A673 (cell line): ENCODE results near the gene IPPK. TPM values are rescaled to one million over a fixed set of nuclear protein-coding genes. Genes with fewer than 3 reads are reported as not detected.

Experiments
- BruUV-seq: library from RNA; stranded (reverse); fragments of 400-500 nt; replicated peaks from 2 replicates; lab custom pipeline; 2021; lab: Mats Ljungman, UMichigan
- CTCF ChIA-PET: fragments of 300-600 bp; sonication (Branson Sonifier 250); formaldehyde crosslinking; loops from one replicate; lab custom pipeline; 2022; ENCODE audit warnings: antibody characterized with exemption; lab: Charles Lee
- POLR2A ChIA-PET: fragments of 300-600 bp; sonication (Branson Sonifier 250); formaldehyde crosslinking; loops from one replicate; lab custom pipeline; 2022; ENCODE audit warnings: antibody characterized with exemption; ENCODE audit not compliant: low non-redundant PET; lab: Charles Lee
- DNase-seq: peaks from one replicate; pipeline ENCODE4 v3.0.0-alpha.2; 2015; ENCODE audit warnings: low spot score
- H3K27ac ChIP-seq: fragments of 200-600 bp; sonication (generic); 2 replicates; pipeline ENCODE4 v1.5.1; 2016; ENCODE audit warnings: mixed run types, low read depth, mild to moderate bottlenecking, mixed read lengths, antibody characterized with exemption, low read length; ENCODE audit not compliant: poor library complexity, severe bottlenecking
- H3K27me3 ChIP-seq: fragments of 200-600 bp; sonication (generic); replicated peaks from 2 replicates; pipeline ENCODE4 v1.6.1; 2017; ENCODE audit warnings: mixed run types, low read depth, mild to moderate bottlenecking, mixed read lengths, antibody characterized with exemption, low read length; ENCODE audit not compliant: insufficient read depth, poor library complexity
- H3K36me3 ChIP-seq: fragments of 200-600 bp; sonication (generic); 2 replicates; pipeline ENCODE4 v1.6.1; 2016; ENCODE audit warnings: mixed run types, mild to moderate bottlenecking, mixed read lengths, antibody characterized with exemption, low read length; ENCODE audit not compliant: insufficient read depth, poor library complexity, severe bottlenecking
- H3K4me1 ChIP-seq: fragments of 200-600 bp; sonication (generic); 2 replicates; pipeline ENCODE4 v1.6.1; 2017; ENCODE audit warnings: mixed run types, mild to moderate bottlenecking, mixed read lengths, antibody characterized with exemption, low read length; ENCODE audit not compliant: insufficient read depth, poor library complexity, severe bottlenecking
- H3K4me3 ChIP-seq: fragments of 200-600 bp; sonication (generic); 2 replicates; pipeline ENCODE4 v1.5.1; 2016; ENCODE audit warnings: low read depth, mixed run types, mild to moderate bottlenecking, mixed read lengths, low read length; ENCODE audit not compliant: poor library complexity, severe bottlenecking
- H3K9me3 ChIP-seq: fragments of 200-600 bp; sonication (generic); 2 replicates; pipeline ENCODE4 v1.6.1; 2016; ENCODE audit warnings: mixed run types, low read depth, mild to moderate bottlenecking, mixed read lengths, antibody characterized with exemption, low read length; ENCODE audit not compliant: poor library complexity, severe bottlenecking
- EZH2 ChIP-seq: fragments of 200-600 bp; sonication (generic); IDR thresholded peaks from 2 replicates; pipeline ENCODE4 v1.6.1; 2017; ENCODE audit warnings: borderline replicate concordance, low read depth, mild to moderate bottlenecking, mixed read lengths, antibody characterized with exemption, low read length; ENCODE audit not compliant: poor library complexity, severe bottlenecking
- intact Hi-C: fragments of 100-400 bp; cut with micrococcal nuclease; formaldehyde crosslinking; loops from one replicate; pipeline ENCODE4 v1.10.0; 2022; ENCODE audit not compliant: unreplicated experiment
- total RNA-seq: library from RNA; stranded (reverse); gene quantifications from 2 replicates; pipeline ENCODE4 v1.2.3, GENCODE V29; 2021
- TF ChIP-seq, protein P1 (sequence below): fragments of 300-800, 200-600 bp; sonication (generic); conservative IDR thresholded peaks from 2 replicates; pipeline ENCODE4 v1.5.1; 2017; ENCODE audit warnings: low read depth, mild to moderate bottlenecking, antibody characterized with exemption, low read length, moderate library complexity, mixed read lengths

Gene IPPK
- total RNA-seq, 1 experiment from 2014 or later, result 14.0 TPM

- POLR2A ChIA-PET, result no interaction called here
- BruUV-seq, result no TSS peak
- no peak overlapping the region for H3K27ac ChIP-seq
- H3K9me3 ChIP-seq, result no peaks in the 10 kb centered on the region
- H3K36me3 ChIP-seq, result peaks cover 22% of the 10 kb centered on the region
- TF ChIP-seq, protein P1, sequence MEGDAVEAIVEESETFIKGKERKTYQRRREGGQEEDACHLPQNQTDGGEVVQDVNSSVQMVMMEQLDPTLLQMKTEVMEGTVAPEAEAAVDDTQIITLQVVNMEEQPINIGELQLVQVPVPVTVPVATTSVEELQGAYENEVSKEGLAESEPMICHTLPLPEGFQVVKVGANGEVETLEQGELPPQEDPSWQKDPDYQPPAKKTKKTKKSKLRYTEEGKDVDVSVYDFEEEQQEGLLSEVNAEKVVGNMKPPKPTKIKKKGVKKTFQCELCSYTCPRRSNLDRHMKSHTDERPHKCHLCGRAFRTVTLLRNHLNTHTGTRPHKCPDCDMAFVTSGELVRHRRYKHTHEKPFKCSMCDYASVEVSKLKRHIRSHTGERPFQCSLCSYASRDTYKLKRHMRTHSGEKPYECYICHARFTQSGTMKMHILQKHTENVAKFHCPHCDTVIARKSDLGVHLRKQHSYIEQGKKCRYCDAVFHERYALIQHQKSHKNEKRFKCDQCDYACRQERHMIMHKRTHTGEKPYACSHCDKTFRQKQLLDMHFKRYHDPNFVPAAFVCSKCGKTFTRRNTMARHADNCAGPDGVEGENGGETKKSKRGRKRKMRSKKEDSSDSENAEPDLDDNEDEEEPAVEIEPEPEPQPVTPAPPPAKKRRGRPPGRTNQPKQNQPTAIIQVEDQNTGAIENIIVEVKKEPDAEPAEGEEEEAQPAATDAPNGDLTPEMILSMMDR, result no peak
- no peak for TF ChIP-seq EZH2
- CTCF ChIA-PET, result interaction anchor here (0.6 kb wide), 1 partner anchor 1525 kb away, joined by 3 read pairs; no protein-coding TSS in a partner anchor
- intact Hi-C loops, result no loop called here
- no peak for DNase-seq
- H3K27me3 ChIP-seq, result no peaks in the 10 kb centered on the region
- H3K4me1 ChIP-seq, result no peaks in the 10 kb centered on the region
- no peak overlapping the region for H3K4me3 ChIP-seq
These were observed 20.9 kb downstream of the IPPK start for GRCh38 chr9:92649007-92649406.

DNA sequence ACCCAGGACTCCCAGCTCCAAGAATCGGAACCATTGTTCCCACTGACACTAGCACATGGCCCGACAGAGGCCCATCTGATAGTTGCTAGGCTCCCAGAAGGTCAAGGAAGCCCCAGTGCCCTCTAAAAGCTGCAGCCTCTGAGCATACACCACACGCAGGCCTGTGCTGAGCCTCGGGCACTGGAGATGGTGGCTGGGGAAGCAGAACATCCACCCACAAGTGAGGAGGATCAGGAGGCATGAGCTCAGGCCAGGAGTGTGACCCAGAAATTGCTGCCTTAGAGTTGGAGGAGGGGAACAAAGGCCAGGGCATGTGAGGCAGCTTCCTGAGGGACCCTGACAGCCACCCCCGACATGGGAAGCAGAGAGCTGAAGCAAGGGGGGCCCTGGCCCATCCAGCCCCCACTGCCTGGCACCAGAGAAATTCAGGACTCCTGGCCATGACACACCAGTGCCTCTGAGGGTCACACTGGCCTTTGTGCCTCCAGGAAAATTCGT is 21.4 kb downstream of the IPPK start:
- H3K27ac ChIP-seq, result no peak overlapping the region
- no peaks in the 10 kb centered on the region for H3K27me3 ChIP-seq
- no TSS peak for BruUV-seq
- ChIA-PET POLR2A (no interaction called here), CTCF (interaction anchor here (0.6 kb wide), 1 partner anchor 1526 kb away, joined by 3 read pairs; no protein-coding TSS in a partner anchor)
- peaks cover 26% of the 10 kb centered on the region for H3K36me3 ChIP-seq
- no peak for DNase-seq
- H3K4me1 ChIP-seq, result no peaks in the 10 kb centered on the region
- no peak overlapping the region for H3K4me3 ChIP-seq
- intact Hi-C loops, result no loop called here
- no peaks in the 10 kb centered on the region for H3K9me3 ChIP-seq
- TF ChIP-seq EZH2, result no peak
- TF ChIP-seq, protein P1, result no peak

- H3K9me3 ChIP-seq, result no peaks in the 10 kb centered on the region
- no peak for DNase-seq
- ChIA-PET POLR2A (no interaction called here), CTCF (no interaction called here)
- H3K4me3 ChIP-seq, result no peak overlapping the region
- intact Hi-C loops, result no loop called here
- no peaks in the 10 kb centered on the region for H3K27me3 ChIP-seq
- no peaks in the 10 kb centered on the region for H3K4me1 ChIP-seq
- peaks cover 32% of the 10 kb centered on the region for H3K36me3 ChIP-seq
- H3K27ac ChIP-seq, result no peak overlapping the region
- BruUV-seq, result no TSS peak
- TF ChIP-seq, protein P1, result no peak
- TF ChIP-seq EZH2, result no peak
These were observed 22.1 kb downstream of the IPPK start for GRCh38 chr9:92647671-92648473.
